Measurements from ENCODE around the gene SERPINB2. TPM values are rescaled to one million over a fixed set of nuclear protein-coding genes. Genes with fewer than 3 reads are reported as not detected.

SERPINB2 gene
- total and polyA plus RNA-seq, 12 donors, result 0.12 to 0.20 (median 0.14) TPM; not detected in 9

- TF ChIP-seq CTCF (IDR thresholded peaks at IDR 0.05), result no peak
- DNase-seq, result no peak
Measured at GRCh38 chr18:63890950-63891304, 3.4 kb downstream of the SERPINB2 start.

GRCh38 chr18:63892566-63892965 is 5.1 kb downstream of the SERPINB2 start:
- no peak overlapping the region for H3K4me3 ChIP-seq
- WGBS, 2 donors, result 87 to 92% methylated on average over 4 of the region's 4 CpGs
- DNase-seq, result no peak
- H3K36me3 ChIP-seq, result no peaks in the 10 kb centered on the region
- TF ChIP-seq CTCF (IDR thresholded peaks at IDR 0.05), result no peak
- intact Hi-C loops (cut with DNase I), result no loop called here
- peaks cover 0 to 47% (median 0%) of the 10 kb centered on the region in 9 donors for H3K4me1 ChIP-seq
- H3K27ac ChIP-seq, result no peak overlapping the region
- H3K9me3 ChIP-seq, result no peaks in the 10 kb centered on the region
- peaks cover 0 to 4% (median 0%) of the 10 kb centered on the region in 7 donors for H3K27me3 ChIP-seq
- no peak for ATAC-seq

More at GRCh38 chr18:63890950-63891304, 3.4 kb downstream of the SERPINB2 start:
- H3K4me1 ChIP-seq, result peaks cover 0 to 38% (median 0%) of the 10 kb centered on the region in 9 donors
- H3K4me3 ChIP-seq, result no peak overlapping the region
- 66 to 72% methylated on average over 5 of the region's 5 CpGs for WGBS, 2 donors
- intact Hi-C loops (cut with DNase I), result no loop called here
- no peaks in the 10 kb centered on the region for H3K9me3 ChIP-seq
- no peaks in the 10 kb centered on the region for H3K36me3 ChIP-seq
- H3K27me3 ChIP-seq, result peaks cover 0 to 3% (median 0%) of the 10 kb centered on the region in 7 donors
- H3K27ac ChIP-seq, result no peak overlapping the region
- ATAC-seq, result no peak

GRCh38 chr18:63894106-63894772 is 6.7 kb downstream of the SERPINB2 start:
- TF ChIP-seq CTCF (IDR thresholded peaks at IDR 0.05), result no peak
- no peak for ATAC-seq
- intact Hi-C loops (cut with DNase I), result no loop called here

GRCh38 chr18:63895190-63895589 is 7.7 kb downstream of the SERPINB2 start:
- H3K27ac ChIP-seq, result no peak overlapping the region
- ATAC-seq (no peak), DNase-seq (no peak)
- no peak overlapping the region for H3K4me3 ChIP-seq
- intact Hi-C loops (cut with DNase I), result no loop called here
- no peak for TF ChIP-seq CTCF (IDR thresholded peaks at IDR 0.05)
- H3K27me3 ChIP-seq, result peaks cover 0 to 4% (median 0%) of the 10 kb centered on the region in 7 donors
- H3K36me3 ChIP-seq, result no peaks in the 10 kb centered on the region
- WGBS, 2 donors, result 58 to 63% methylated on average over 6 of the region's 6 CpGs
- peaks cover 0 to 32% (median 0%) of the 10 kb centered on the region in 9 donors for H3K4me1 ChIP-seq
- no peaks in the 10 kb centered on the region for H3K9me3 ChIP-seq

More at GRCh38 chr18:63894106-63894772, 6.7 kb downstream of the SERPINB2 start:
- H3K4me1 ChIP-seq, result peaks cover 0 to 35% (median 0%) of the 10 kb centered on the region in 9 donors
- H3K36me3 ChIP-seq, result no peaks in the 10 kb centered on the region
- no peak overlapping the region for H3K4me3 ChIP-seq
- H3K27ac ChIP-seq, result no peak overlapping the region
- no peak for DNase-seq
- H3K27me3 ChIP-seq, result peaks cover 0 to 4% (median 0%) of the 10 kb centered on the region in 7 donors
- no peaks in the 10 kb centered on the region for H3K9me3 ChIP-seq
- 79 to 89% methylated on average over 6 of the region's 6 CpGs for WGBS, 2 donors

Data from heart right ventricle (tissue), 16 donors.